Measurements from ENCODE around the gene SLC4A1AP. TPM values are rescaled to one million over a fixed set of nuclear protein-coding genes. Genes with fewer than 3 reads are reported as not detected.
"Not testable (repeated sequence)": the region's sequence is repeated elsewhere in the genome, so short reads cannot be mapped to it uniquely, and the experiment has no call there.

The SLC4A1AP gene
- total RNA-seq: 23.8 and 26.3 TPM in 2 replicates

DNA sequence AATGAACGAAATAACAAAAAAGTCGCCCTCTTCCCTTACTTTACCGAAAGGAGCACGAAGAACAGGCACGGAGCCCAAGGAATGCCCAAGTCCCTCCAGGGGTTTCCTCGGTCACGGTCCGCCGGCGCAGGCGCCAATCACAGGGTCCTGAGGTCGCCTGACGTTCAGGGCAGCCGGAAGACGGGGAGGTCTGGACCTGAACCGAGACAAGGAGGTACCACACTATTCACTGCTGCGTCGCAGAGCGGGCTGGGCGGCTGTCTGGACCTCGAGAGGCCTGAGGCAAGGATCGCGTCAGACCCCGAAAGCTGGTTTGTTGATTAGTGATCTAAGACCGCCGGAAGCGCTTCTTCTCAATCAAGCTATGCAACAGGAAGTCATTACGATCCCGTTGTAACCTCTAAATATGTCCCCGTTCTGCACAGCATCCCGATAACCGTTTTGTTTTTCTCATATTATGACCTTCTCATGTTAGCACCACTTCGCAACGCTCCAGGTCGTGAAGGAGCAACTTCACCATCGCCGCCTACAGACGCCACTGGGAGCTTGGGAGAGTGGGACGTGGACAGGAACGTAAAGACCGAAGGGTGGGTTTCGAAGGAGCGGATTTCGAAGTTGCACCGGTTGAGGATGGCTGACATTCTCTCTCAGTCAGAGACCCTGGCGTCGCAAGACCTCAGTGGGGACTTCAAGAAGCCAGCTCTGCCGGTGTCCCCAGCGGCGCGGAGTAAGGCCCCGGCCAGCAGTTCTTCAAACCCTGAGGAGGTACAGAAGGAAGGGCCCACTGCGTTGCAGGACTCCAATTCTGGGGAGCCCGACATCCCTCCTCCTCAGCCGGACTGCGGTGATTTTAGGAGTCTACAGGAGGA, at the start of gene SLC4A1AP, which contains the start of gene SUPT7L:
TSS of gene SLC4A1AP (plus strand) at position 605 of the 869 bp plus-strand sequence. CDS start at position 631, 26 bp downstream.
TSS of gene SUPT7L (minus strand) at position 330 of the 869 bp plus-strand sequence. CDS start 1,422 bp downstream, outside the sequence.
- intact Hi-C loops (cut with micrococcal nuclease): loop anchor here (2.0 to 10.0 kb wide), 5 partner anchors 35 to 451 kb away; partner anchors contain the start of genes ATRAID, CCDC121, EIF2B4 and GPN1

DNA sequence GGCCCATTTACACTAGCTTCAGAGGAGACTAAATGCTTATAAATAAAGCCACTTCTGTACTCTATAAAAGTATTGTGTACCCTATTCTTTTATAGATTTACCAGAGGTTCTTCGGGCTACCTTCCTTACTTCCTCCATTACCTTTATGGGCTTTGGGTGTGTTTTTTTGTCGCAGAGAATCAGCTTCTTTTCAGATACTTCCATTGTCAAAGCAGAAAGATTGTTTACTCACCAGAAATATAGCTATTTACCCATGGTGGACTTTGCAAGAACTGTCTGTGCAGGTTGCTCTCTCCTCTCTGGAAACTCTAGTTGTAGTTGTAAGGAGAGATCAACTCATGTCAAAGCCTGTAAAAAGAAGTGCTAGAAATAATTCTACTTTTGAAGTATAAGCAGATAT, 49.7 kb upstream of the SLC4A1AP start:
- intact Hi-C loops (cut with micrococcal nuclease): no loop called here

GRCh38 chr2:27615316-27615715, 48.4 kb upstream of the SLC4A1AP start:
- intact Hi-C loops (cut with micrococcal nuclease): no loop called here

- intact Hi-C loops (cut with micrococcal nuclease): no loop called here
These were observed 42.2 kb upstream of the SLC4A1AP start for GRCh38 chr2:27621524-27621923.

- intact Hi-C loops (cut with micrococcal nuclease): no loop called here
These were observed 40.7 kb upstream of the SLC4A1AP start for GRCh38 chr2:27622921-27623384.

- intact Hi-C loops (cut with micrococcal nuclease): loop anchor here (5.0 kb wide), 1 partner anchor 43 kb away; the partner anchor contains the start of gene ZNF512
These were observed 38.7 kb upstream of the SLC4A1AP start for GRCh38 chr2:27624943-27625342.

GRCh38 chr2:27626323-27626722, 37.4 kb upstream of the SLC4A1AP start:
- intact Hi-C loops (cut with micrococcal nuclease): loop anchor here (5.0 kb wide), 1 partner anchor 44 kb away; the partner anchor contains the start of gene ZNF512

GRCh38 chr2:27626921-27627320, 36.8 kb upstream of the SLC4A1AP start:
- intact Hi-C loops (cut with micrococcal nuclease): loop anchor here (5.0 kb wide), 1 partner anchor 45 kb away; the partner anchor contains the start of gene ZNF512

- intact Hi-C loops (cut with micrococcal nuclease): loop anchor here (1.0 to 5.0 kb wide), 5 partner anchors 35 to 258 kb away; partner anchors contain the start of genes EIF2B4, IFT172, NRBP1 and SLC4A1AP
These were observed 35.5 kb upstream of the SLC4A1AP start for GRCh38 chr2:27627963-27628766.

DNA sequence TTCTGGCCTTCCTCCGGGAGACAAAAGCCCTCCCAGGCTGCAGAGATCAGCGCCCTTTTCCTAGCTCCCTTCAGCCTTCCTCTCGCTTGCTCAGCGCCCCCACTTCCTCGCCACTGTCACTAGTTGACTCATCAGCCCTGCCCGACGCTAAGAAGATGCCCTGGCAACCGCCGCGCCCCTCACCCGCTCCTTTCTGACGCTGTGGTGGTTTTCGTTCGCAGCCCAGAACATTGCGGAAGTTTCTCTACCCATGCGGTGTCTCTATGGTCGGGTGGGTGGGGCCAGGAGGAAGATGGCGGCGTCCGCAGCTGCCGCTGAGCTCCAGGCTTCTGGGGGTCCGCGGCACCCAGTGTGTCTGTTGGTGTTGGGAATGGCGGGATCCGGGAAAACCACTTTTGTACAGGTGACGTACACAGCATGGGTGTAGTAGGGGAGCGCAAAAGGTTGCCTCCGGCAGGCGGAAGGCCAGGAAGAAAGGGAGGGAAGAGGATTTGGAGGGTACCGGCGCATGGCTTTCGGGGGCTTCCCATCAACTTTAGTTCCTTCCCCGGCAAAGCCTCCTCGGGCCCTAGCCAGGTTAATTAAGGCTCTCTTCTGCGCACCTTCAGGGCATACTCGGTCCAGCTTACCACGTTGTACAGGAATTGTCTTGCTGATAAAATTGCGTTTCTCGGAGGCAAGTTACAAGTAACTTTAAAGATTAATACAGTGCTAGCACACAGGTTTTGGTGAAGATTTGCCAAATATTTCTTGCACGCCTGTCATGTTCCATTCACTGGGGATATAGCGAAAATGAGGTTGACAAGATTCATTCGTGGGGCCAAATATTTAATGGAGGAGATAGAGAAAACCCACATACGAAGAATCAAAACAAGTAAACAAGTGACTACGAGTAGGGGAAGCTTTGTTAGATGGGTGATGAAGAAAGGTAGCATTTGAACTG, 34.7 kb upstream of the SLC4A1AP start, which contains the start of the genes CCDC121 and GPN1:
TSS of gene CCDC121 (minus strand) at position 246 of the 943 bp plus-strand sequence. CDS start 1,213 bp downstream, outside the sequence.
TSS of gene GPN1 (plus strand) at position 284 of the 943 bp plus-strand sequence. CDS start at position 293, 9 bp downstream.
- intact Hi-C loops (cut with micrococcal nuclease): loop anchor here (1.0 to 5.0 kb wide), 5 partner anchors 34 to 259 kb away; partner anchors contain the start of genes EIF2B4, IFT172, NRBP1 and SLC4A1AP

GRCh38 chr2:27630257-27630656, 33.4 kb upstream of the SLC4A1AP start:
- intact Hi-C loops (cut with micrococcal nuclease): not testable (repeated sequence)

DNA sequence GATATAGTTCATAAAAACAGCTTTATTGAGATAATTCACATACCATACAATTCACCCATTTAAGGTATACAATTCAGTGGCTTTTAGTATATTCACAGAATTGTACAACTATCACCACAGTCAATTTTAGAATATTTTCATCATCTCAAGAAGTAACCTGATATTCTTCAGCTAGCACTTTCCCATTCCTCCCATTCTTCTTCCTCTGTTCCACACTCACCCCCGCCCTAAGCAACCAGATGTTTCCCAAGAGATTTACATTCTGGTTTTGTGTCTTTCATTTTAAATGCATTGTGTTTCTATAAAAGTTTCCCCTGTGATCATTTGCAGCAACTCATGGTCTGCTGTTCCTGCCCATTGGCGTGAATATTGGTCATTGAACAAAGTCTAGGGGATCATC, 29.4 kb upstream of the SLC4A1AP start:
- intact Hi-C loops (cut with micrococcal nuclease): no loop called here

GRCh38 chr2:27636766-27637165, 26.9 kb upstream of the SLC4A1AP start:
- intact Hi-C loops (cut with micrococcal nuclease): no loop called here

DNA sequence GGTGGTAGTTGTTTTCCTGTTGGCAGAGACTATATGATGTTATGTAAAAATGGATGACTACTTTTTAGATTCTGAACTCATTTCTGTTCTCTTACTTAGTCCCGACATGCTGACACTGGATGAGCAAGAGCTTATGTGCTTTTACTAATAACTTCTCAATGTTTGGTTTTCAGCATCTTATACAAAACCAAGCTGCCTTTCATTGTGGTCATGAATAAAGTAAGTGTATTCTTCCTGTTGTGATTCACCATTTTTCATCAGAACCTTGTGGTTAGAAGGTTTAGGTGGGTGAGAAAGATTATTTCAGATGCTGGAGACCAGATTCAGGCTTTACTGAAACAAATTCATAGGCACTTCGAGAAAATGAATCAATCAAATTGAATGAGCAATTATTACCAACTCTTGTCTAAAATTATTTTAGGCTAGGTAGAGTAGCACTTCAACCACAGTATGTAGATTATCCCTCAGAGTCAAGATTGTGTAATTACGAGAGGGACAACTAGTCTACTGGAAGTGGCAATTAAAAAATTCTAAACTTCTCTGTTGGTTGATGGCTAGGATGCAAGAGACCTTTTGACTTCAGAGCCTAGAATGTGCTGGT, 25.6 kb upstream of the SLC4A1AP start:
- intact Hi-C loops (cut with micrococcal nuclease): no loop called here

GRCh38 chr2:27638709-27639108, 25.0 kb upstream of the SLC4A1AP start:
- intact Hi-C loops (cut with micrococcal nuclease): no loop called here

GRCh38 chr2:27640722-27641245, 22.9 kb upstream of the SLC4A1AP start:
- intact Hi-C loops (cut with micrococcal nuclease): no loop called here

DNA sequence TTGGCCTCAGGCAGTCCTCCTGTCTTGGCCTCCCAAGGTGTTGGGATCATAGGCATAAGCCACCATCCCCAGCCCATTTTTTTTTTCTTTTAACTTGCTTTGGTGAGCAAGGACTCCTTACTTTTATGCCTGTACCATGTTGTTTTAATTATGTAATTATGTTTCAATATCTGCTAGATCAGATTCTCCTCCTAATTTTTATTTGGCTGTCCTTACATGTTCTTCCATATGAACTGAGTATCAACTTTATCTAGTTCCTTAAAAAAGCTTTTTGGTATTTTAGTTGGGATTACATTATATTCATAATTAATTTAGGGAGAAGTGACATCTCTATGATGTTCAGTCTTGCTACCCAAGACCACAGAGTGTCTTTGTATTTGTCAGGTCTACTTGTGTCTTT, 18.5 kb upstream of the SLC4A1AP start:
- intact Hi-C loops (cut with micrococcal nuclease): no loop called here

DNA sequence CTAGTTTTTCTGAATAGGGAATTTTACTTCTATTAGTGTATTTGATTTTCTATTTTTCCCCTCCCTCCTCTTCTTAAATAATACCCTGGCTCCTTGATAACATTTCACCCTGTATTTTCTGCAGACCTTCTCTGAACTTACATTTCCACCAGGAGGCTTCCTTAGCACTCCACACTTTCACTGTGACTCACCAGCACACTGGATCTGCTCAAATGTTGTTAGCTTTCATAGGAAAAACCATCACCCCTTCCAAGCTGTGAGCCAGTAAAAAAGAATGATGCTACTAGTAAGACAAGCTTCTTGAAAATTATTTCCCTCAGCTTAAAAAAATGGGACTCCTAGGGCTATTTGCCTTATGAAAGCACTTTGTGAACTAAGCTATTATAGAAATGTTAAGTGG, 16.4 kb upstream of the SLC4A1AP start:
- intact Hi-C loops (cut with micrococcal nuclease): no loop called here

- intact Hi-C loops (cut with micrococcal nuclease): no loop called here
These were observed 16.0 kb upstream of the SLC4A1AP start for GRCh38 chr2:27647737-27648136.

All from T-helper 2 cell treated with Interferon-gamma antibody and Interleukin-4, amounts not matched to agents 100 ng/mL and 5 ng/mL, for 36 hours (primary cell).